ENCODE results near the gene MTMR3.

GRCh38 chr22:29989446-29989845 is 106.5 kb downstream of the MTMR3 start:
- no peak for TF ChIP-seq CTCF (IDR thresholded peaks at IDR 0.05)
- TF ChIP-seq POLR2A (IDR thresholded peaks at IDR 0.05; ENCODE audit: low read depth), result no peak
- TF ChIP-seq POLR2AphosphoS5 (IDR thresholded peaks at IDR 0.05), result no peak

All from esophagus muscularis mucosa (tissue), 3 donors.